Loucy (cell line): Measurements from ENCODE around the gene LIN52.

ENCODE experiments used
- H2AFZ ChIP-seq: fragments of 200-600 bp; sonication (generic); 2 replicates; pipeline ENCODE4 v1.6.0; 2016; ENCODE audit warnings: antibody characterized with exemption, mild to moderate bottlenecking, low read length, moderate library complexity
- H3F3A ChIP-seq: fragments of 200-600 bp; 2 replicates; pipeline ENCODE4 v1.6.0; 2016; ENCODE audit warnings: antibody characterized with exemption, low read depth, mild to moderate bottlenecking
- H3K27me3 ChIP-seq: fragments of 200-600 bp; sonication (generic); 2 replicates; pipeline ENCODE4 v1.6.1; 2014; ENCODE audit warnings: low read length, mild to moderate bottlenecking; ENCODE audit not compliant: insufficient read depth, poor library complexity, severe bottlenecking
- H3K36me3 ChIP-seq: fragments of 200-600 bp; sonication (generic); 2 replicates; pipeline ENCODE4 v1.6.1; 2016; ENCODE audit warnings: low read length; ENCODE audit not compliant: insufficient read depth
- H3K4me1 ChIP-seq: fragments of 200-600 bp; sonication (generic); 2 replicates; pipeline ENCODE4 v1.5.1; 2014; ENCODE audit warnings: low read length, mild to moderate bottlenecking; ENCODE audit not compliant: insufficient read depth, poor library complexity, severe bottlenecking
- H3K4me2 ChIP-seq: fragments of 200-600 bp; sonication (generic); 2 replicates; pipeline ENCODE4 v1.6.0; 2014; ENCODE audit warnings: antibody characterized with exemption, low read length, low read depth, mild to moderate bottlenecking; ENCODE audit not compliant: poor library complexity, severe bottlenecking
- H3K4me3 ChIP-seq: fragments of 200-600 bp; sonication (generic); 2 replicates; pipeline ENCODE4 v1.5.1; 2014; ENCODE audit warnings: low read length, mild to moderate bottlenecking, mixed read lengths; ENCODE audit not compliant: poor library complexity, severe bottlenecking
- H3K79me2 ChIP-seq: fragments of 200-600 bp; sonication (generic); 2 replicates; pipeline ENCODE4 v1.6.1; 2014; ENCODE audit warnings: low read length; ENCODE audit not compliant: insufficient read depth
- H3K9ac ChIP-seq: fragments of 200-600 bp; sonication (generic); 2 replicates; pipeline ENCODE4 v1.6.0; 2014; ENCODE audit warnings: mild to moderate bottlenecking, low read depth, low read length, moderate library complexity; ENCODE audit not compliant: poor library complexity, severe bottlenecking
- H3K9me2 ChIP-seq: fragments of 200-600 bp; sonication (generic); replicated peaks from 2 replicates; pipeline ENCODE4 v1.6.1; 2016; ENCODE audit warnings: low read depth, low read length, mixed read lengths
- H3K9me3 ChIP-seq: fragments of 200-600 bp; sonication (generic); 2 replicates; pipeline ENCODE4 v1.6.1; 2014; ENCODE audit warnings: mild to moderate bottlenecking, antibody characterized with exemption, low read length, low read depth; ENCODE audit not compliant: insufficient read depth
- H4K20me1 ChIP-seq: fragments of 200-600 bp; sonication (generic); 2 replicates; pipeline ENCODE4 v1.6.0; 2014; ENCODE audit warnings: antibody characterized with exemption, low read length, mild to moderate bottlenecking; ENCODE audit not compliant: insufficient read depth, poor library complexity, severe bottlenecking
- EZH2phosphoT487 ChIP-seq: fragments of 200-600 bp; IDR thresholded peaks from 2 replicates; pipeline ENCODE4 v1.6.1; 2018; ENCODE audit warnings: antibody characterized with exemption, mild to moderate bottlenecking, moderate library complexity, borderline replicate concordance
- TF ChIP-seq, protein P1 (sequence below): fragments of 200-600 bp; sonication (generic); conservative IDR thresholded peaks from 2 replicates; pipeline ENCODE4 v1.5.1; 2014; ENCODE audit warnings: mild to moderate bottlenecking, antibody characterized with exemption, low read length

Gene LIN52

DNA sequence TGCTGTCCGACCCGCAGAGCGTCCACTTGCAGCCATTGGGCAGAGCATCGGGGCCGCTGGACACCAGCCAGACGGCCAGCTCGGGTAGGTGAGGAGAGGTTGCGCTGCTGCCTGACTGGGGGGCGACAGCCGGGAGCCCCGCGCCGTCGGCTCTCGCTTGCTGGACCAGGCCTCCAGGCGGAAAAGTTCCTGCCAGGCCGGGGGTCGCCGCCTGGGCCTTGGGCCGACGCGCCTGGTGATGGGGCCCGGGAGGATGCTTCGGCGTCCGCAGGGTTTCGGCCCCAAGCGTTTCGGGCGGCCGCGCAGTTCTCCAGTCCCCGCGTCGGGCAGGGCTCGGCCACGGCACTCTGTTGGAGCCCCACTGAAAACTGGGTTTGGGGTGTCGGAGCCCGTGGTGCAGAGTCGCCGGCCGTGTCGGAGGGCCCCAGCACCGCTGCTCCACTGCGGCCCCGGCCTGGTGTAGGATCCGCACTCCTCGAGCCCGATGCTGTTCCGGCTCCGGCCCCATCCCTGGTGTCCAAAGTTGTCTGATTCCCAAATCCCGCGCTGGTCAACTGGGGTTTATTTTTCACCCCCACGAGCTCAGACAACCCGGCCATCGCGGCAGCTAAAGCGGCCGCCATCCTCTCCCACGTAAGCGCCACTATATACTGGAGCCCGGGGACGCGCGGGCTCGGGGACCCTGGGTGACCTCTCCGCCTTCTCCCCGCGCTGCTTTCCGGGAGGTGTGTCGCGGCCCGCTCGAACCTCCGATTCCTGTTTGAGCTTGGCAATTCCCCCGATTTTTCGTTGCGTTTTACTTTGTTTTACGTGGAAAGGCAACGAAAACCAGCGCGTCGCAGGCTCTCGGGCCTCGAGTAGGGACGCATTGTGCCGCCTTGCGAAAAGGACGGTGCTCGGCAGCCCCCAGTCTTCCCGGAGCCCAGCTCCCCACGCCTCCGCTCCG is 155.4 kb downstream of the LIN52 start:
- Histone ChIP-seq H3K4me3 (no peak overlapping the region), H3K79me2 (no peaks in the 10 kb centered on the region), H3F3A (no peaks in the 10 kb centered on the region), H4K20me1 (no peaks in the 10 kb centered on the region), H3K4me1 (no peaks in the 10 kb centered on the region), H3K4me2 (no peak overlapping the region), H3K9me2 (no peaks in the 10 kb centered on the region), H3K9ac (no peak overlapping the region), H3K36me3 (no peaks in the 10 kb centered on the region), H2AFZ (no peak overlapping the region), H3K27me3 (no peaks in the 10 kb centered on the region), H3K9me3 (no peaks in the 10 kb centered on the region)
- TF ChIP-seq EZH2phosphoT487: no peak
- TF ChIP-seq, protein P1, sequence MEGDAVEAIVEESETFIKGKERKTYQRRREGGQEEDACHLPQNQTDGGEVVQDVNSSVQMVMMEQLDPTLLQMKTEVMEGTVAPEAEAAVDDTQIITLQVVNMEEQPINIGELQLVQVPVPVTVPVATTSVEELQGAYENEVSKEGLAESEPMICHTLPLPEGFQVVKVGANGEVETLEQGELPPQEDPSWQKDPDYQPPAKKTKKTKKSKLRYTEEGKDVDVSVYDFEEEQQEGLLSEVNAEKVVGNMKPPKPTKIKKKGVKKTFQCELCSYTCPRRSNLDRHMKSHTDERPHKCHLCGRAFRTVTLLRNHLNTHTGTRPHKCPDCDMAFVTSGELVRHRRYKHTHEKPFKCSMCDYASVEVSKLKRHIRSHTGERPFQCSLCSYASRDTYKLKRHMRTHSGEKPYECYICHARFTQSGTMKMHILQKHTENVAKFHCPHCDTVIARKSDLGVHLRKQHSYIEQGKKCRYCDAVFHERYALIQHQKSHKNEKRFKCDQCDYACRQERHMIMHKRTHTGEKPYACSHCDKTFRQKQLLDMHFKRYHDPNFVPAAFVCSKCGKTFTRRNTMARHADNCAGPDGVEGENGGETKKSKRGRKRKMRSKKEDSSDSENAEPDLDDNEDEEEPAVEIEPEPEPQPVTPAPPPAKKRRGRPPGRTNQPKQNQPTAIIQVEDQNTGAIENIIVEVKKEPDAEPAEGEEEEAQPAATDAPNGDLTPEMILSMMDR: no peak

DNA sequence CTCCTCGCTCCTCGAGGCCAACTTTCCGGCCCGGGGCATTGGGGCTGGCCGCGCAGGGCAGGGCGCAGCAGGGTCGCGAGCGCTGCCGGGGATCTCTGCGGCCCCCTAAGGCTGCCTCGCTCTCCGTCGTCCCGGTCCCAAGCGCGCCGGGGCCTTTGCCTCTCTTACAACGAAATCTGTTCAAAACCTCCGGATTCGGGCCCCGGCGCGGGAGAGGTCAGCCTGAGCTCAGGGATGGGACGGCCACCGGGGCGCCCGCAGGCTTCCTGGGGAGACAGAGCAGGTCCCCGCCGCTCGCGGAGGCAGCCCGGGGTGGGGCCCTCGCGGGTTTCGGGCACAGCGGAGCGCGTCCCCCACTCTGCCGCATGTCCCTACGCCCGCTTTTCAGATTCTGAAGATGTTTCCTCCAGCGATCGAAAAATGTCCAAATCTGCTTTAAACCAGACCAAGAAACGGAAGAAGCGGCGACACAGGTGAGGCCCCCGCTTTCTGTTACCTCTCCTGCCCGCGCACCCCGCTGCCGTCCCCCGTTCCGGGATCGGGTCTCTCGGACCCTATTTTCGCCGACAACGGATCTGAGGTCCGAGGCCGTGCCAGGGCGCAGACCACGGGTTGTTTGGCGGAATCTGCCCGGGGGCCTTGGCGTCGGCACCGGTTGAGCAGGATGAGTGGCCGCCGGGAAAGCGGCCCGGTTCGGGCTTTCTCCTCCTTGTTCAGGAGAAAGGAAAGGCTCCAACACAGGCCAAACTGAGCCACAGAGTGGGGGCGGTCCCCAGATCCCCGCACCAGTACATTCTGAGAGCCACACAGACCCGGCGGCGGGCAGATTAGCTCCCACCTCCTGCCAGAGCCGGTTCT is 156.3 kb downstream of the LIN52 start:
- Histone ChIP-seq H3K36me3 (no peaks in the 10 kb centered on the region), H4K20me1 (no peaks in the 10 kb centered on the region), H3K9ac (no peak overlapping the region), H3K4me2 (no peak overlapping the region), H3K27me3 (no peaks in the 10 kb centered on the region), H2AFZ (no peak overlapping the region), H3K9me2 (no peaks in the 10 kb centered on the region), H3K4me3 (no peak overlapping the region), H3F3A (no peaks in the 10 kb centered on the region), H3K9me3 (no peaks in the 10 kb centered on the region), H3K4me1 (no peaks in the 10 kb centered on the region), H3K79me2 (no peaks in the 10 kb centered on the region)
- no peak for TF ChIP-seq EZH2phosphoT487
- TF ChIP-seq, protein P1: no peak

DNA sequence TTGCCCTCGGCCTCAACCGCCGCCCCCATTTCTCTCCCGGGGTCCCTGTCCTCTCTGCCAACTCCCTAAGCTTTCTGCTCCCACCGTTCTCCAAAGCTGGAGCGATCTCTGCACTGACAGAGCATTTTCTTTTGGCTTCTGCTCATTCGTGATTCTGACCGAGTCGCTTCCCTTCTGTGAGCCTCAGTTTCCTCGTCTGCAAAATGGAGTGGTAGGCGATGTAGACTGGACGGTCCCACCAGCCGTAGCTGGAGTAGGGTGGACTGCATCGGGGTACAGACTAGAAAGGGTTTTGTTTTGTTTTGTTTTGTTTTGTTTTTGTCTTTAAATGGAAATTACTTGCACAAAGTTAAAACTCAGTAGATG is 156.9 kb downstream of the LIN52 start:
- no peaks in the 10 kb centered on the region for H3F3A ChIP-seq
- no peak overlapping the region for H3K4me3 ChIP-seq
- no peak overlapping the region for H2AFZ ChIP-seq
- no peaks in the 10 kb centered on the region for H3K9me3 ChIP-seq
- no peak overlapping the region for H3K4me2 ChIP-seq
- no peaks in the 10 kb centered on the region for H3K4me1 ChIP-seq
- no peaks in the 10 kb centered on the region for H3K9me2 ChIP-seq
- H3K36me3 ChIP-seq: no peaks in the 10 kb centered on the region
- TF ChIP-seq EZH2phosphoT487: no peak
- TF ChIP-seq, protein P1: no peak
- no peaks in the 10 kb centered on the region for H3K79me2 ChIP-seq
- no peaks in the 10 kb centered on the region for H4K20me1 ChIP-seq
- no peaks in the 10 kb centered on the region for H3K27me3 ChIP-seq
- H3K9ac ChIP-seq: no peak overlapping the region
